ENCODE results near the gene RNF10. TPM values are rescaled to one million over a fixed set of nuclear protein-coding genes. Genes with fewer than 3 reads are reported as not detected.
"Not testable (repeated sequence)": the region's sequence is repeated elsewhere in the genome, so short reads cannot be mapped to it uniquely, and the experiment has no call there.

The RNF10 gene
- total RNA-seq, 1 donor from 2014 or later = 153 TPM

GRCh38 chr12:120592121-120593049 is 58.2 kb downstream of the RNF10 start:
- H3K36me3 Mint-ChIP-seq (ENCODE audit: low read depth) = no peaks in the 10 kb centered on the region
- H3K9me3 Mint-ChIP-seq = no peaks in the 10 kb centered on the region
- H3K4me3 Mint-ChIP-seq = no peak overlapping the region
- no peak overlapping the region for H3K27ac Mint-ChIP-seq
- no peaks in the 10 kb centered on the region for H3K4me1 Mint-ChIP-seq
- DNase-seq = no peak
- peaks cover 3% of the 10 kb centered on the region for H3K27me3 Mint-ChIP-seq
- intact Hi-C loops (cut with micrococcal nuclease) = no loop called here

- intact Hi-C loops (cut with micrococcal nuclease) = no loop called here
- Mint-ChIP-seq H3K4me3 (no peak overlapping the region), H3K27ac (no peak overlapping the region), H3K27me3 (peaks cover 3% of the 10 kb centered on the region), H3K36me3 (ENCODE audit: low read depth) (no peaks in the 10 kb centered on the region), H3K9me3 (no peaks in the 10 kb centered on the region), H3K4me1 (no peaks in the 10 kb centered on the region)
- no peak for DNase-seq
Observed at GRCh38 chr12:120596901-120597300, 62.7 kb downstream of the RNF10 start.

GRCh38 chr12:120597861-120598260 is 63.7 kb downstream of the RNF10 start:
- Mint-ChIP-seq H3K4me3 (no peak overlapping the region), H3K36me3 (ENCODE audit: low read depth) (no peaks in the 10 kb centered on the region), H3K4me1 (peaks cover 2% of the 10 kb centered on the region), H3K27me3 (peaks cover 5% of the 10 kb centered on the region), H3K27ac (no peak overlapping the region), H3K9me3 (no peaks in the 10 kb centered on the region)
- intact Hi-C loops (cut with micrococcal nuclease) = no loop called here
- no peak for DNase-seq

- no peaks in the 10 kb centered on the region for H3K9me3 Mint-ChIP-seq
- no peaks in the 10 kb centered on the region for H3K36me3 Mint-ChIP-seq (ENCODE audit: low read depth)
- intact Hi-C loops (cut with micrococcal nuclease) = no loop called here
Observed at GRCh38 chr12:120598674-120599463, 64.7 kb downstream of the RNF10 start.

GRCh38 chr12:120599672-120600552 is 65.8 kb downstream of the RNF10 start:
- H3K27ac Mint-ChIP-seq = no peak overlapping the region
- no peak overlapping the region for H3K4me3 Mint-ChIP-seq
- DNase-seq = no peak
- intact Hi-C loops (cut with micrococcal nuclease) = no loop called here
- H3K27me3 Mint-ChIP-seq = peaks cover 4% of the 10 kb centered on the region
- no peaks in the 10 kb centered on the region for H3K36me3 Mint-ChIP-seq (ENCODE audit: low read depth)
- no peaks in the 10 kb centered on the region for H3K9me3 Mint-ChIP-seq
- H3K4me1 Mint-ChIP-seq = peaks cover 2% of the 10 kb centered on the region

More at GRCh38 chr12:120598674-120599463, 64.7 kb downstream of the RNF10 start:
- peaks cover 5% of the 10 kb centered on the region for H3K27me3 Mint-ChIP-seq
- no peak overlapping the region for H3K4me3 Mint-ChIP-seq
- no peak for DNase-seq
- peaks cover 2% of the 10 kb centered on the region for H3K4me1 Mint-ChIP-seq
- H3K27ac Mint-ChIP-seq = no peak overlapping the region

- H3K9me3 Mint-ChIP-seq; H3K36me3 Mint-ChIP-seq (ENCODE audit: low read depth); H3K4me3 Mint-ChIP-seq; H3K27me3 Mint-ChIP-seq; H3K4me1 Mint-ChIP-seq; DNase-seq; intact Hi-C loops (cut with micrococcal nuclease); H3K27ac Mint-ChIP-seq: not testable (repeated sequence)
Observed at GRCh38 chr12:120602416-120602815, 68.3 kb downstream of the RNF10 start.

- intact Hi-C loops (cut with micrococcal nuclease) = no loop called here
- Mint-ChIP-seq H3K4me3 (no peak overlapping the region), H3K9me3 (no peaks in the 10 kb centered on the region), H3K36me3 (ENCODE audit: low read depth) (no peaks in the 10 kb centered on the region), H3K4me1 (peaks cover 7% of the 10 kb centered on the region), H3K27ac (no peak overlapping the region), H3K27me3 (peaks cover 10% of the 10 kb centered on the region)
- no peak for DNase-seq
Observed at GRCh38 chr12:120610560-120610959, 76.4 kb downstream of the RNF10 start.

GRCh38 chr12:120611534-120611933 is 77.4 kb downstream of the RNF10 start:
- not testable (repeated sequence) for H3K4me1 Mint-ChIP-seq, H3K27me3 Mint-ChIP-seq

GRCh38 chr12:120614848-120615247 is 80.7 kb downstream of the RNF10 start:
- H3K27ac Mint-ChIP-seq = no peak overlapping the region
- H3K4me1 Mint-ChIP-seq = peaks cover 10% of the 10 kb centered on the region
- no peak for DNase-seq
- H3K4me3 Mint-ChIP-seq = no peak overlapping the region
- no peaks in the 10 kb centered on the region for H3K9me3 Mint-ChIP-seq
- intact Hi-C loops (cut with micrococcal nuclease) = no loop called here
- peaks cover 18% of the 10 kb centered on the region for H3K27me3 Mint-ChIP-seq
- H3K36me3 Mint-ChIP-seq (ENCODE audit: low read depth) = no peaks in the 10 kb centered on the region

More at GRCh38 chr12:120611534-120611933, 77.4 kb downstream of the RNF10 start:
- H3K36me3 Mint-ChIP-seq (ENCODE audit: low read depth); H3K4me3 Mint-ChIP-seq; H3K9me3 Mint-ChIP-seq; DNase-seq; intact Hi-C loops (cut with micrococcal nuclease); H3K27ac Mint-ChIP-seq: not testable (repeated sequence)

GRCh38 chr12:120617193-120617592 is 83.0 kb downstream of the RNF10 start:
- H3K36me3 Mint-ChIP-seq (ENCODE audit: low read depth); intact Hi-C loops (cut with micrococcal nuclease); H3K27ac Mint-ChIP-seq; H3K4me3 Mint-ChIP-seq; H3K4me1 Mint-ChIP-seq; DNase-seq; H3K9me3 Mint-ChIP-seq: not testable (repeated sequence)
- peaks cover 17% of the 10 kb centered on the region for H3K27me3 Mint-ChIP-seq

- H3K36me3 Mint-ChIP-seq (ENCODE audit: low read depth); H3K4me1 Mint-ChIP-seq; DNase-seq; H3K4me3 Mint-ChIP-seq; intact Hi-C loops (cut with micrococcal nuclease); H3K9me3 Mint-ChIP-seq; H3K27ac Mint-ChIP-seq: not testable (repeated sequence)
- H3K27me3 Mint-ChIP-seq = peaks cover 17% of the 10 kb centered on the region
Observed at GRCh38 chr12:120617767-120618166, 83.6 kb downstream of the RNF10 start.

- Mint-ChIP-seq H3K4me3 (no peak overlapping the region), H3K27ac (no peak overlapping the region), H3K9me3 (no peaks in the 10 kb centered on the region), H3K36me3 (ENCODE audit: low read depth) (no peaks in the 10 kb centered on the region), H3K27me3 (peaks cover 17% of the 10 kb centered on the region), H3K4me1 (peaks cover 10% of the 10 kb centered on the region)
- DNase-seq = no peak
- intact Hi-C loops (cut with micrococcal nuclease) = no loop called here
Observed at GRCh38 chr12:120618954-120619615, 84.9 kb downstream of the RNF10 start.

GRCh38 chr12:120620624-120621023 is 86.5 kb downstream of the RNF10 start:
- Mint-ChIP-seq H3K4me3 (no peak overlapping the region), H3K9me3 (no peaks in the 10 kb centered on the region), H3K27ac (no peak overlapping the region), H3K27me3 (peaks cover 17% of the 10 kb centered on the region), H3K4me1 (peaks cover 2% of the 10 kb centered on the region), H3K36me3 (ENCODE audit: low read depth) (no peaks in the 10 kb centered on the region)
- intact Hi-C loops (cut with micrococcal nuclease) = no loop called here
- no peak for DNase-seq

Measured in activated CD4-positive, alpha-beta T cell treated with anti-CD3 and anti-CD28 coated beads, Interleukin-2, amount 10 ng/mL, durations not matched to agents 24 days and 14 days (primary cell).